Cardiac muscle cell (in vitro differentiated cells and primary cell): ENCODE results near the gene MYO1E. TPM values are rescaled to one million over a fixed set of nuclear protein-coding genes. Genes with fewer than 3 reads are reported as not detected.

Experiments
- DNase-seq, 2 donors: peaks; one replicate each; pipeline versions ENCODE4 v3.0.0 to v3.0.0-alpha.2; 2010 to 2017; ENCODE audit warnings: low read depth in 1 of 2, low spot score in 1 of 2
- H3K27ac ChIP-seq: fragments of 200-600 bp; sonication (generic); 2 replicates; pipeline ENCODE4 v1.5.1; 2016
- H3K27me3 ChIP-seq: fragments of 200-600 bp; sonication (generic); 2 replicates; pipeline ENCODE4 v1.6.0; 2016; ENCODE audit warnings: control low read depth
- H3K36me3 ChIP-seq: fragments of 200-600 bp; sonication (generic); 2 replicates; pipeline ENCODE4 v1.5.1; 2016; ENCODE audit warnings: control low read depth
- H3K4me1 ChIP-seq: fragments of 200-600 bp; sonication (generic); 2 replicates; pipeline ENCODE4 v1.8.1; 2017; ENCODE audit warnings: low read depth, mild to moderate bottlenecking, mixed run types
- H3K4me3 ChIP-seq: fragments of 200-600 bp; sonication (generic); 2 replicates; pipeline ENCODE4 v1.5.1; 2016; ENCODE audit warnings: mild to moderate bottlenecking
- H3K9me3 ChIP-seq: fragments of 200-600 bp; sonication (generic); 2 replicates; pipeline ENCODE4 v1.5.1; 2017; ENCODE audit warnings: low read depth, mild to moderate bottlenecking, control low read depth
- CTCF ChIP-seq: IDR thresholded peaks from 2 replicates; pipeline ENCODE4 v1.5.1; 2012; ENCODE audit warnings: low read depth, mild to moderate bottlenecking, low read length
- polyA plus RNA-seq: library from polyadenylated mRNA; unstranded; fragments of >200 nt; fragmentation: Nextera tagmentation; extraction: Ambion mirVana; gene quantifications from 2 replicates; pipeline ENCODE4 v1.2.1, GENCODE V29; 2016
- total RNA-seq: library from RNA; depleted of rRNA; stranded (reverse); fragments of >200 nt; gene quantifications from 2 replicates; pipeline ENCODE4 v1.2.3, GENCODE V29; 2016

Gene MYO1E
- total and polyA plus RNA-seq, 2 experiments from 2014 or later: 22.0 to 27.7 TPM

GRCh38 chr15:59170295-59171066, 202.2 kb downstream of the MYO1E start:
- H3K9me3 ChIP-seq: no peaks in the 10 kb centered on the region
- H3K36me3 ChIP-seq: no peaks in the 10 kb centered on the region
- no peak overlapping the region for H3K4me3 ChIP-seq
- no peaks in the 10 kb centered on the region for H3K27me3 ChIP-seq
- DNase-seq: peak in 1 of 2 donors; percentile 45
- no peak overlapping the region for H3K27ac ChIP-seq
- TF ChIP-seq CTCF: no peak
- H3K4me1 ChIP-seq: peaks cover 6% of the 10 kb centered on the region

- Histone ChIP-seq H3K27me3 (no peaks in the 10 kb centered on the region), H3K4me1 (no peaks in the 10 kb centered on the region), H3K36me3 (no peaks in the 10 kb centered on the region), H3K4me3 (no peak overlapping the region), H3K9me3 (no peaks in the 10 kb centered on the region), H3K27ac (no peak overlapping the region)
- DNase-seq: peak in 1 of 2 donors; percentile 85
- no peak for TF ChIP-seq CTCF
These were observed 203.4 kb downstream of the MYO1E start for GRCh38 chr15:59169251-59169708.

GRCh38 chr15:59168536-59168935, 204.1 kb downstream of the MYO1E start:
- Histone ChIP-seq H3K4me3 (no peak overlapping the region), H3K27me3 (no peaks in the 10 kb centered on the region), H3K9me3 (no peaks in the 10 kb centered on the region), H3K27ac (no peak overlapping the region), H3K36me3 (no peaks in the 10 kb centered on the region), H3K4me1 (no peaks in the 10 kb centered on the region)
- DNase-seq: peak in 1 of 2 donors; percentile 58
- no peak for TF ChIP-seq CTCF

GRCh38 chr15:59166601-59167265, 205.9 kb downstream of the MYO1E start:
- no peaks in the 10 kb centered on the region for H3K36me3 ChIP-seq
- TF ChIP-seq CTCF: no peak
- no peaks in the 10 kb centered on the region for H3K27me3 ChIP-seq
- DNase-seq: no peak
- H3K4me1 ChIP-seq: no peaks in the 10 kb centered on the region
- no peak overlapping the region for H3K27ac ChIP-seq
- no peaks in the 10 kb centered on the region for H3K9me3 ChIP-seq
- no peak overlapping the region for H3K4me3 ChIP-seq

- no peaks in the 10 kb centered on the region for H3K27me3 ChIP-seq
- peak in 1 of 2 donors; percentile 66 for DNase-seq
These were observed 206.5 kb downstream of the MYO1E start for GRCh38 chr15:59166166-59166565.

More at GRCh38 chr15:59166166-59166565, 206.5 kb downstream of the MYO1E start:
- Histone ChIP-seq H3K27ac (no peak overlapping the region), H3K36me3 (no peaks in the 10 kb centered on the region), H3K9me3 (no peaks in the 10 kb centered on the region), H3K4me3 (no peak overlapping the region), H3K4me1 (no peaks in the 10 kb centered on the region)
- no peak for TF ChIP-seq CTCF
